ENCODE measurements around the gene CT83.

CT83 gene, protein sequence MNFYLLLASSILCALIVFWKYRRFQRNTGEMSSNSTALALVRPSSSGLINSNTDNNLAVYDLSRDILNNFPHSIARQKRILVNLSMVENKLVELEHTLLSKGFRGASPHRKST

DNA sequence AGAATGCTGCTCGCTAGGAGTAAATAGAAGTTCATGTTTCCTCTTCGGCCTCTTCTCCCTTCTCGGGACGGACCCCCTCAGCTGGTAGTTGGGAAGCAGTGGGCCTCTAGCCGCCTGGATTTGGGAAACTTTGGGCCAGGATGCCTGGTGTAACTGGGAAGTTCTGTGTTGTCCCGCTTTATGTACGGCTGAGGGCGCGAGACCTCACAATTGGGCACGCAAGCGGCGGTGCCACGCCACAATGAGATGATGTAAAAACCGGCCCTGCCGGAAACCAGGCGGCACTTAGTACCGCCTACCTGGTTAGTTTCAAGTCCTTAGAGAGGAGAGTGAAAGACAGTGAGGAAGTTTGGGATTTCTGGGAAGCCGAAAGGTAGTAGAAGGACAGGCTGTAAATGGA lies at the start of gene CT83:
Gene CT83 (minus strand): TSS at position 155 of the 400 bp plus-strand sequence. CDS start 120 bp downstream, at position 35.
- no peaks in the 10 kb centered on the region for H3K36me3 ChIP-seq (ENCODE audit: control insufficient read depth, insufficient read depth, low read length)
- H3K27me3 ChIP-seq (ENCODE audit: control insufficient read depth, insufficient read depth, low read length) = no peaks in the 10 kb centered on the region
- no peak within 1 kb of the TSS for H3K9ac ChIP-seq (ENCODE audit: low read depth, low read length)
- peaks cover 2% of the 10 kb centered on the region for H3K4me1 ChIP-seq (ENCODE audit: control insufficient read depth, insufficient read depth, low read length)
- H3K9me3 ChIP-seq (ENCODE audit: control insufficient read depth, insufficient read depth, low read length) = no peaks in the 10 kb centered on the region
- no peak within 1 kb of the TSS for H3K4me3 ChIP-seq (ENCODE audit: low read depth, low read length)

DNA sequence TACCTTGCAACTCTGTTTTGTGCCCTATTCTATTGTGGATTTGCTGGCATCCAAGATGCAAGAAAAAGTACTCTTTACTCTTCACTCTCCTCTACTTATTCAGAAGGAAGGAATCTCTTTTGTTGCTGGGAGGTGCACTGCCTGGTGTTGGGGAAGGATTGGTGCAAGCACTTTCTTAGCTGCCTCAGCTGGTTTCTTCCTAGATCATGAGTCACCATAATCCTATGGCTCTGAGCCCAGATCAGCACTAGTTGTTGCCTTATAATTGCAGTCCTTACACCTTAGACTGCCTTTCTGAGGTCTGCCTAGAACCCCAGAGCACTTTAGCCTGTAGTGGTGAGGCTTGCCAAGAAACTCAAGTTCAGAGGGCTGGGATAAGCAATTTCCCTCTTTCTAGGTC lies 37.0 kb upstream of the CT83 start:
- H3K9ac ChIP-seq (ENCODE audit: low read depth, low read length) = no peak overlapping the region
- H3K27me3 ChIP-seq (ENCODE audit: control insufficient read depth, insufficient read depth, low read length) = no peaks in the 10 kb centered on the region
- H3K4me3 ChIP-seq (ENCODE audit: low read depth, low read length) = no peak overlapping the region
- no peaks in the 10 kb centered on the region for H3K36me3 ChIP-seq (ENCODE audit: control insufficient read depth, insufficient read depth, low read length)
- H3K4me1 ChIP-seq (ENCODE audit: control insufficient read depth, insufficient read depth, low read length) = no peaks in the 10 kb centered on the region
- no peaks in the 10 kb centered on the region for H3K9me3 ChIP-seq (ENCODE audit: control insufficient read depth, insufficient read depth, low read length)

DNA sequence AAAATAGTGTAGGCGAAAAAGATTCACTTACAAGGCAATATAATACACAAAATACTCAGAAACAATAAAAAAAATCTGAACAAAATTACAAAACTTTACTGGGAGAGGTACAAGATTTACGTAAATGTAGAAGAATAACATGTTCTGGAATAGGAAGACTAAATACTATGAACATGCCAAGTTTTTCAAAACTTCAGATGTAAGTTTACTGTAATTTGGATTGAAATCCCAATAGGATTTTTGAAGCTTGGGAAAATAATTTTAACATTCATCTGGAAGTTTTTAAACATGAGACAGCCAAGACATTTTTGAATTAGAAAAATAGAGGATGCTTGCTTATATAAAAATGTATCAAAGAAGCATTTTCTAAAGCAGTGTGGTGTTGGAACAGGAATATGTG lies 30.5 kb upstream of the CT83 start:
- no peak overlapping the region for H3K4me3 ChIP-seq (ENCODE audit: low read depth, low read length)
- H3K9me3 ChIP-seq (ENCODE audit: control insufficient read depth, insufficient read depth, low read length) = no peaks in the 10 kb centered on the region
- no peaks in the 10 kb centered on the region for H3K36me3 ChIP-seq (ENCODE audit: control insufficient read depth, insufficient read depth, low read length)
- no peaks in the 10 kb centered on the region for H3K4me1 ChIP-seq (ENCODE audit: control insufficient read depth, insufficient read depth, low read length)
- no peak overlapping the region for H3K9ac ChIP-seq (ENCODE audit: low read depth, low read length)
- no peaks in the 10 kb centered on the region for H3K27me3 ChIP-seq (ENCODE audit: control insufficient read depth, insufficient read depth, low read length)

DNA sequence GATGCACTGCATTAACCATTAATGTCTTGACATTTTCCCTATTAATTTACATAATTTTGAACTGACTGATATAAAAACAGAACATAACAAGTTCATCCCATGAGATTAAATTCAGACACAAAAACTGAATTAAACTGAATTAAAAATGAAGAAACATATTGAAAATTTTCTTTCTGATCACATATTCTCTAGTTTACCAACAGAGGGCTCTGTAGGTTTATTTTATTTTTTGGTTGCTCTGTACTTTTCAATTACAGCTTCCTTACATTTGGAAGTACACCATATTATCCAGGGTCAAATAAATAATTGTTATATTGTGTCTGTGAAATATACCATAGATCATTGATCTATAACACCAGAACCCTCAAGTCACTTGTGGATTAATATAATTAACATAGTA lies 27.3 kb upstream of the CT83 start:
- H3K9ac ChIP-seq (ENCODE audit: low read depth, low read length) = no peak overlapping the region

DNA sequence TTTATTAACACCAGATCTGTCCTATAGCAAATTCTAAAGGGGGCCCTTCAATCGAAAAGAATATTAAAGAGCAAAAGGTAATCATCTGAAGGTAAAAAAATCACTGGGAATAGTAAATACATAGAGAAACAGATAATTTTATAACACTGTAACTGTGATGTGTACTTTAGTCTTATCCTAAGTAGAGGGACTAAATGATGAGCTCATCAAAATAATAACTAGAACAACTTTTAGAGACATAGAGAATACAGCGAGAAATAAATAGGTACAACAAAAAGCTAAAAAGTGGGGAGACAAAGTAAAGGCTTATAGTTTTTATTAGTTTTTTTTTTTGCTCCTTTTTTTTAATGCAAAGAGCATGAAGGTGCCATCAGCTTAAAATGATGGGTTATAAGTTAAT lies 17.3 kb upstream of the CT83 start:
- H3K9me3 ChIP-seq (ENCODE audit: control insufficient read depth, insufficient read depth, low read length) = no peaks in the 10 kb centered on the region
- no peaks in the 10 kb centered on the region for H3K27me3 ChIP-seq (ENCODE audit: control insufficient read depth, insufficient read depth, low read length)
- no peak overlapping the region for H3K9ac ChIP-seq (ENCODE audit: low read depth, low read length)
- no peak overlapping the region for H3K4me3 ChIP-seq (ENCODE audit: low read depth, low read length)
- H3K36me3 ChIP-seq (ENCODE audit: control insufficient read depth, insufficient read depth, low read length) = no peaks in the 10 kb centered on the region
- no peaks in the 10 kb centered on the region for H3K4me1 ChIP-seq (ENCODE audit: control insufficient read depth, insufficient read depth, low read length)

More for the DNA sequence above, 27.3 kb upstream of the CT83 start:
- Histone ChIP-seq H3K4me1 (ENCODE audit: control insufficient read depth, insufficient read depth, low read length) (no peaks in the 10 kb centered on the region), H3K9me3 (ENCODE audit: control insufficient read depth, insufficient read depth, low read length) (no peaks in the 10 kb centered on the region), H3K27me3 (ENCODE audit: control insufficient read depth, insufficient read depth, low read length) (no peaks in the 10 kb centered on the region), H3K36me3 (ENCODE audit: control insufficient read depth, insufficient read depth, low read length) (no peaks in the 10 kb centered on the region), H3K4me3 (ENCODE audit: low read depth, low read length) (no peak overlapping the region)

DNA sequence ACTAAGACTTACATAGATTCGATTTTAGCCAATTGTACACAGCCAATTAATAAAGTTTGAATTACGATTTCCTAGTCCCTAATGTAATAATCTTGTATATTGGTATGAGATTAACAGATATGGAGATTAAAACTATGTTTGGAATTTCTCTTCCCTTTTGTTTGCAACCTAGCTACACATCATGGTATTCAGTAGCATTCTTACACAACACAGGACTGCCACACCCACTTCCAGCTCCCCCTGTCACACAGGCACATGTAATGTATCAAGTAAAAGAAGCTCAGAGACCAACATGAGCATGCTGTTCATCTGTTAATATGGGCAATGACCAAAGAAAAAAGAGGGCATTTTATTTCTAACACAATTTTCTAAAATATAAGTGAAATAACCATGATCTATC lies 13.6 kb downstream of the CT83 start:
- no peaks in the 10 kb centered on the region for H3K36me3 ChIP-seq (ENCODE audit: control insufficient read depth, insufficient read depth, low read length)
- H3K4me3 ChIP-seq (ENCODE audit: low read depth, low read length) = no peak overlapping the region
- H3K9me3 ChIP-seq (ENCODE audit: control insufficient read depth, insufficient read depth, low read length) = no peaks in the 10 kb centered on the region
- H3K9ac ChIP-seq (ENCODE audit: low read depth, low read length) = no peak overlapping the region
- H3K27me3 ChIP-seq (ENCODE audit: control insufficient read depth, insufficient read depth, low read length) = no peaks in the 10 kb centered on the region
- H3K4me1 ChIP-seq (ENCODE audit: control insufficient read depth, insufficient read depth, low read length) = no peaks in the 10 kb centered on the region

DNA sequence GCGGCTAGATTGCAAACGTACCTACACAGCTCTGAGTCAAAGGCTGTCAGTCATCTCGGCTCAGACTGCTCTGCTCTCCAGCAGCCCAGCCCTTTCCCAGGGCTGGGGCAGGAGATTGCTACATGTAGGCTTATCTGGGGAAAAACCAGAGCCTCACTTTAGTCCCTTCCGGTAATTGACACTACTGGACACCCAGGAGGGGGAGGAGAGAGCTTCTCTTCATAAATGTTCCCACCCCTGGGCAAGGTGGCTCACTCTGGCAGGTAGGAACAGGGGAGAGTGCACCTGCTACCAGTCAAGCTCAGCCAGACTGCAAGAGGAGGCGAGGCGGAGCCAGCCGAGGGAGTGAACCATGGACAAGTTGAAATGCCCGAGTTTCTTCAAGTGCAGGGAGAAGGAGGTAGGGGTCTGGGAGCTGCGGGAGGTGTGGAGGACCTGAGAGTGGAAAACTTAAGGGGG lies 26.4 kb downstream of the CT83 start, which contains the start of gene SLC6A14:
Gene SLC6A14 (plus strand): TSS at position 249 of the 459 bp plus-strand sequence. CDS start 104 bp downstream, at position 353.
- Histone ChIP-seq H3K27me3 (ENCODE audit: control insufficient read depth, insufficient read depth, low read length) (no peaks in the 10 kb centered on the region), H3K9me3 (ENCODE audit: control insufficient read depth, insufficient read depth, low read length) (no peaks in the 10 kb centered on the region), H3K9ac (ENCODE audit: low read depth, low read length) (no peak within 1 kb of the TSS), H3K4me1 (ENCODE audit: control insufficient read depth, insufficient read depth, low read length) (no peaks in the 10 kb centered on the region), H3K36me3 (ENCODE audit: control insufficient read depth, insufficient read depth, low read length) (no peaks in the 10 kb centered on the region), H3K4me3 (ENCODE audit: low read depth, low read length) (no peak within 1 kb of the TSS)

DNA sequence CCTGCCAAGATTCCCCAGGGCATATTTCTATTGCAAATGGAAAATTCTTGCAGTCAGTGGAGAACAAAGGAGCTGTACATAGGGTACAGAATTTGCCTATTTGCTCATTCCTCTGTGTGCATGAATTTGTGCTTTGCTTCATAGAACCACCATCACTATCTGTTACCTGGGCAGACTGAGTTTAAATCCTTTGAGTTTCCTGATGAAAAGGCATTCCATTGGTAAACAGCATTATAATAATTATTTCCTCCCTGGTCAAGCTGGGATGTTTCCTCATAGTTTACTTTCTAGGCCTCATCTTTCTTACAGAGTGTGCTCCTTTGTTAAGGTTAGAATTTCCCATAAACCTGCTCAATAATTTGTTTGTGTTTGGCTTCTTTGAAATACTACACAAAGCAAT lies 27.2 kb downstream of the CT83 start:
- no peaks in the 10 kb centered on the region for H3K4me1 ChIP-seq (ENCODE audit: control insufficient read depth, insufficient read depth, low read length)
- H3K9ac ChIP-seq (ENCODE audit: low read depth, low read length) = no peak overlapping the region
- H3K36me3 ChIP-seq (ENCODE audit: control insufficient read depth, insufficient read depth, low read length) = no peaks in the 10 kb centered on the region
- H3K9me3 ChIP-seq (ENCODE audit: control insufficient read depth, insufficient read depth, low read length) = no peaks in the 10 kb centered on the region
- H3K27me3 ChIP-seq (ENCODE audit: control insufficient read depth, insufficient read depth, low read length) = no peaks in the 10 kb centered on the region
- no peak overlapping the region for H3K4me3 ChIP-seq (ENCODE audit: low read depth, low read length)

DNA sequence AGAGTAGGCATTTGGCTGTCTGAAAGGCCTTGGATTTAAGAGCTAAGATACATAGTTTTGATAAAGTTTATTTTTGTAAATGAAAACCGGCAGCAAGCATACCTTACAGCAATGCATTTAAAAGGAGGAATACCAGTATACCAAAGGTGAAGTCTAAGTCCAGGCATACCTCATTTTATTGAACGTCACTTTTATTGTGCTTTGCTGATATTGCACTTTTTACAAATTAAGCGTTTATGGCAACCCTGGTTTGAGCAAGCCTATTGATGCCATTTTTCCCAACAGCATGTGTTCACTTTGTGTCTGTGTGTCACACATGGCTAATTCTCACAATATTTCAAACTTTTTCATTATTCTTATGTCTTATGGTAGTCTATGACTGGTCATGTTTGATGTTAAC lies 34.8 kb downstream of the CT83 start:
- Histone ChIP-seq H3K4me1 (ENCODE audit: control insufficient read depth, insufficient read depth, low read length) (no peaks in the 10 kb centered on the region), H3K9me3 (ENCODE audit: control insufficient read depth, insufficient read depth, low read length) (no peaks in the 10 kb centered on the region), H3K36me3 (ENCODE audit: control insufficient read depth, insufficient read depth, low read length) (no peaks in the 10 kb centered on the region), H3K27me3 (ENCODE audit: control insufficient read depth, insufficient read depth, low read length) (no peaks in the 10 kb centered on the region), H3K4me3 (ENCODE audit: low read depth, low read length) (no peak overlapping the region), H3K9ac (ENCODE audit: low read depth, low read length) (no peak overlapping the region)

DNA sequence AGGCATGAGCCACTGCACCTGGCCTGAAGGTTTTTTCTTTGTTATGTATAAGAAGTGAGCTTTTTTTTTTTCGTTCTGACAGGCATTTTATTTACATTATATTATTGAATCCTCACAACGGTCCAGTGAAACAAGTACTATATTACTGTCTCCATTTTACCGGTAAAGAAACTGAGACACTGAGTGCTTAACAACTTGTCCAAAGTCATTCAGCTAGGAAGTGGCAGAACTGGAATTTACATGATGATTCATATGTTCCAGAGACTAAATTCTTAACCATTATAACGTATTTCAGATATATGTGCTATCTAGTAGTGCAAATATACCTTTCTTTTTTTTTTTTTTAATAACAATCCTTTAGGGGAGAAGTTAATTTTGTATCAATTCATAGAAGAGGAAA lies 44.8 kb downstream of the CT83 start:
- Histone ChIP-seq H3K4me3 (ENCODE audit: low read depth, low read length) (no peak overlapping the region), H3K27me3 (ENCODE audit: control insufficient read depth, insufficient read depth, low read length) (no peaks in the 10 kb centered on the region), H3K9me3 (ENCODE audit: control insufficient read depth, insufficient read depth, low read length) (no peaks in the 10 kb centered on the region)

DNA sequence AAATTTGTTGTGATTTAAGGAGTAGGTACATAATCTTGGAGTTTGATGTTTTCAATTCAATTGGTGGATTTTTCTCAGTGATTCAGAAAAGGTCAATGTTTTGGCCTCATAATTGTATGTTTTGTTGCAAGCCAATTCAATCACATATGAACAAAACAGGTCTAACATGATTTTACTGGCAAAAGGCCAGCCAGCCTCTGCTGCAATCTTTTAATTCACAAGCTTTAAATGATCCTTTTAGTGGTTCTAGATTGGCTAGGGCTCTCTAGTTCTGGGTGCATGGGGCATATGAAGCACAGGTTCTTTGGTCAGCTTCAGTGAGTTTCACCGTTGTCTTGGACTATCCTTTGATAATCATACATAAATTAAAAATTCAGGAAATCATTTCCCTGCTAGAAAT lies 45.6 kb downstream of the CT83 start:
- H3K27me3 ChIP-seq (ENCODE audit: control insufficient read depth, insufficient read depth, low read length) = no peaks in the 10 kb centered on the region
- H3K9ac ChIP-seq (ENCODE audit: low read depth, low read length) = no peak overlapping the region
- H3K36me3 ChIP-seq (ENCODE audit: control insufficient read depth, insufficient read depth, low read length) = no peaks in the 10 kb centered on the region
- H3K9me3 ChIP-seq (ENCODE audit: control insufficient read depth, insufficient read depth, low read length) = no peaks in the 10 kb centered on the region
- H3K4me3 ChIP-seq (ENCODE audit: low read depth, low read length) = no peak overlapping the region
- H3K4me1 ChIP-seq (ENCODE audit: control insufficient read depth, insufficient read depth, low read length) = no peaks in the 10 kb centered on the region

More for the DNA sequence above, 44.8 kb downstream of the CT83 start:
- Histone ChIP-seq H3K4me1 (ENCODE audit: control insufficient read depth, insufficient read depth, low read length) (no peaks in the 10 kb centered on the region), H3K36me3 (ENCODE audit: control insufficient read depth, insufficient read depth, low read length) (no peaks in the 10 kb centered on the region), H3K9ac (ENCODE audit: low read depth, low read length) (no peak overlapping the region)

DNA sequence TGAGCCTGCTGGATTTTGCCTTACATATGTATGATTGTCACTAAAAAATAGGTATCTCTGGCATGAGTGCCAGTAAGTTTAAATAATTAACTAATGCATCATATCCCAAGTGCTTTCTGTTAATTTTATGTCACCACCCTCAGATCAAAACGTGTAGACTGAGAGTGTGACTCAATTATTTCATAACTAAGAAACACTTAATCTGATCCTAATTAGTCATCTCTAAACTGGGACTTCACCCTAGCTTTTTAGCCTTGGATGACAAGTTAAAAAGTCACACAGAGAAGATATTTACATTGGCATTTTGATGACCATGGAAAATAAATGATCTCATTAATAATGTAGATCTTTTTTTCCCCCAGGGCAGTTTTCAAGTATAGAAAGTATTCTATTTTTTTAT lies 49.5 kb downstream of the CT83 start:
- Histone ChIP-seq H3K9ac (ENCODE audit: low read depth, low read length) (no peak overlapping the region), H3K4me1 (ENCODE audit: control insufficient read depth, insufficient read depth, low read length) (no peaks in the 10 kb centered on the region), H3K4me3 (ENCODE audit: low read depth, low read length) (no peak overlapping the region), H3K36me3 (ENCODE audit: control insufficient read depth, insufficient read depth, low read length) (no peaks in the 10 kb centered on the region), H3K27me3 (ENCODE audit: control insufficient read depth, insufficient read depth, low read length) (no peaks in the 10 kb centered on the region), H3K9me3 (ENCODE audit: control insufficient read depth, insufficient read depth, low read length) (peaks cover 9% of the 10 kb centered on the region)
